Mucosa of descending colon (tissue), 3 donors: ENCODE measurements around the gene ERICH6. TPM values are rescaled to one million over a fixed set of nuclear protein-coding genes. Genes with fewer than 3 reads are reported as not detected.
A peak's percentile ranks its signal among the peaks of the same experiment; 100 is the strongest.

Experiments used
- ATAC-seq: fragments of 200-7000 bp; cut with Tn5 transposase; one replicate; pipeline ENCODE4 v1.9.1; 2020; ENCODE audit warnings: mild to moderate bottlenecking, moderate library complexity
- DNase-seq, 3 donors: peaks; one replicate each; pipeline ENCODE4 v3.0.0-alpha.2; 2020
- H3K36me3 ChIP-seq: fragments of 200-600 bp; one replicate; pipeline ENCODE4 v1.8.0; 2021; ENCODE audit warnings: low read depth, mild to moderate bottlenecking
- H3K4me1 ChIP-seq: fragments of 200-600 bp; one replicate; pipeline ENCODE4 v1.8.0; 2021; ENCODE audit warnings: low read depth, mild to moderate bottlenecking
- H3K4me3 ChIP-seq: fragments of 200-600 bp; one replicate; pipeline ENCODE4 v1.8.0; 2021; ENCODE audit warnings: mild to moderate bottlenecking
- H3K9me3 ChIP-seq: fragments of 200-600 bp; one replicate; pipeline ENCODE4 v1.8.0; 2021; ENCODE audit warnings: mild to moderate bottlenecking
- intact Hi-C, 2 donors: fragments of 100-400 bp; cut with DNase I in 1 of 2; cut with micrococcal nuclease in 1 of 2; formaldehyde crosslinking; loops; one replicate each; pipeline versions ENCODE4 v1.11.0 to v1.11.1; 2022; cut with DNase I, micrococcal nuclease
- total RNA-seq, 3 donors: library from RNA; stranded (reverse); fragmentation: NEBNext Ultra II Directional in 2 of 3; extraction: Animal tissue kit (Norgen Biotek cat#: 25700) in 2 of 3; gene quantifications; one replicate each; pipeline versions ENCODE4 v1.2.1 to v1.2.4, GENCODE V29; 2021 to 2023
- TF ChIP-seq, protein P1 (sequence below): fragments of 200-600 bp; IDR thresholded peaks from one replicate; pipeline ENCODE4 v1.8.0; 2022; ENCODE audit warnings: antibody characterized with exemption, mild to moderate bottlenecking
- donor health status: DM: no; HTN: no; CAD: no; lungs with moderate emphysema.
- donor health status: DM: no; HTN: no; CAD: no.
- donor health status: DM: no; HTN: yes; CAD: no.

The ERICH6 gene
- total RNA-seq, 3 donors from 2014 or later: not detected

DNA sequence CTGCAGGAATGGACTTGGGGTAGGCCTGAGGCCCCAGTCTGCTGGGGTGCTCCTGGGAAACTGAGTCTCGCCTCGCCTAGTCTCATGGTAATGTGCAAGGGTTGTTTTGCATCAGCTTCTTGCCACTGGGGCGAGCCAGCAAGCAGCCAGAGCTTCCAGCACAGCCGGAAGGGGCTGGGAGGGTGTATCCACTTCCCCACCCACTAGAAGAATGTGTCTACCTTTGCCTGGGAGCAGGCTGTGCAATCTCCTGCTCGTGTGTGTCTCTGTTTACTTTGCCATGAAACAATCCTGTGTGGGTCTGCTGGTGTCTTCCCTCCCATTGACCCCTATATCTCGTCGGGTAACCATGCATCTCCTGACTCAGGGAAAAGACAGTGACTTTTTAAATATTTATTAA, 21.8 kb upstream of the ERICH6 start:
- DNase-seq (peak; percentile 72 to 79 (median 74)), ATAC-seq (peak; percentile 93)
- TF ChIP-seq, protein P1, sequence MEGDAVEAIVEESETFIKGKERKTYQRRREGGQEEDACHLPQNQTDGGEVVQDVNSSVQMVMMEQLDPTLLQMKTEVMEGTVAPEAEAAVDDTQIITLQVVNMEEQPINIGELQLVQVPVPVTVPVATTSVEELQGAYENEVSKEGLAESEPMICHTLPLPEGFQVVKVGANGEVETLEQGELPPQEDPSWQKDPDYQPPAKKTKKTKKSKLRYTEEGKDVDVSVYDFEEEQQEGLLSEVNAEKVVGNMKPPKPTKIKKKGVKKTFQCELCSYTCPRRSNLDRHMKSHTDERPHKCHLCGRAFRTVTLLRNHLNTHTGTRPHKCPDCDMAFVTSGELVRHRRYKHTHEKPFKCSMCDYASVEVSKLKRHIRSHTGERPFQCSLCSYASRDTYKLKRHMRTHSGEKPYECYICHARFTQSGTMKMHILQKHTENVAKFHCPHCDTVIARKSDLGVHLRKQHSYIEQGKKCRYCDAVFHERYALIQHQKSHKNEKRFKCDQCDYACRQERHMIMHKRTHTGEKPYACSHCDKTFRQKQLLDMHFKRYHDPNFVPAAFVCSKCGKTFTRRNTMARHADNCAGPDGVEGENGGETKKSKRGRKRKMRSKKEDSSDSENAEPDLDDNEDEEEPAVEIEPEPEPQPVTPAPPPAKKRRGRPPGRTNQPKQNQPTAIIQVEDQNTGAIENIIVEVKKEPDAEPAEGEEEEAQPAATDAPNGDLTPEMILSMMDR: no peak
- Histone ChIP-seq H3K4me3 (no peak overlapping the region), H3K9me3 (no peaks in the 10 kb centered on the region), H3K36me3 (no peaks in the 10 kb centered on the region), H3K4me1 (peaks cover 20% of the 10 kb centered on the region)
- intact Hi-C loops: no loop called here

- DNase-seq: peak; percentile 59 to 69 (median 66)
- intact Hi-C loops: loop anchor here in 1 of 2 donors (5.0 kb wide), 1 partner anchor 143 kb away; no protein-coding TSS in a partner anchor
These were observed 20.2 kb upstream of the ERICH6 start for GRCh38 chr3:150723946-150724345.

DNA sequence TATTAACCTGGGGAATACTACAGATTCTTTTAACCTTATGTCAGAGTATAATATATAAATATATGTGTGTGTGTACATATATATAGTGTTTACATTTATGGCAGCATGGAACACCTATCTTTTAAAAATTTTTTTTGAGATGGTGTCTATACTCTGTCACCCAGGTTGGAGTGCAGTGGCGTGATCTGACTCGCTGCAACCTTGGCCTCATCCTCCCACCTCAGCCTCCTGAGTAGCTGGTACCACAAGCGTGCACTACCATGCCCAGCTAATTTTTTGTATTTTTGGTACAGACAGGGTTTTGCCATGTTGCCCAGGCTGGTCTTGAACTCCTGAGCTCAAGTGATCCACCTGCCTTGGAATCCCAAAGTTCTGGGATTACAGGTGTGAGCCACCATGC, 18.5 kb upstream of the ERICH6 start:
- no peak overlapping the region for H3K4me3 ChIP-seq
- no peaks in the 10 kb centered on the region for H3K9me3 ChIP-seq
- no peak for DNase-seq
- TF ChIP-seq, protein P1: no peak
- ATAC-seq: no peak
- H3K36me3 ChIP-seq: no peaks in the 10 kb centered on the region
- intact Hi-C loops: loop anchor here in 1 of 2 donors (5.0 kb wide), 1 partner anchor 145 kb away; no protein-coding TSS in a partner anchor
- H3K4me1 ChIP-seq: peaks cover 20% of the 10 kb centered on the region

More at GRCh38 chr3:150723946-150724345, 20.2 kb upstream of the ERICH6 start:
- Histone ChIP-seq H3K36me3 (no peaks in the 10 kb centered on the region), H3K9me3 (no peaks in the 10 kb centered on the region), H3K4me3 (no peak overlapping the region), H3K4me1 (peaks cover 20% of the 10 kb centered on the region)
- peak; percentile 73 for ATAC-seq
- TF ChIP-seq, protein P1: no peak

- DNase-seq (no peak), ATAC-seq (peak; percentile 55)
- peaks cover 20% of the 10 kb centered on the region for H3K4me1 ChIP-seq
- TF ChIP-seq, protein P1: peak; percentile 60
- no peaks in the 10 kb centered on the region for H3K9me3 ChIP-seq
- no peak overlapping the region for H3K4me3 ChIP-seq
- H3K36me3 ChIP-seq: no peaks in the 10 kb centered on the region
- intact Hi-C loops: loop anchor here in 1 of 2 donors (5.0 kb wide), 1 partner anchor 146 kb away; no protein-coding TSS in a partner anchor
These were observed 17.8 kb upstream of the ERICH6 start for GRCh38 chr3:150721285-150722130.

- Histone ChIP-seq H3K4me1 (peaks cover 13% of the 10 kb centered on the region), H3K36me3 (no peaks in the 10 kb centered on the region), H3K4me3 (no peak overlapping the region), H3K9me3 (no peaks in the 10 kb centered on the region)
- TF ChIP-seq, protein P1: no peak
- DNase-seq (no peak), ATAC-seq (no peak)
- intact Hi-C loops: loop anchor here in 1 of 2 donors (5.0 kb wide), 1 partner anchor 147 kb away; no protein-coding TSS in a partner anchor
These were observed 16.7 kb upstream of the ERICH6 start for GRCh38 chr3:150720444-150720843.
